Mucosa of descending colon (tissue), 3 donors: ENCODE results near the gene CEP170B. TPM values are rescaled to one million over a fixed set of nuclear protein-coding genes. Genes with fewer than 3 reads are reported as not detected.

Source experiments
- ATAC-seq: fragments of 200-7000 bp; cut with Tn5 transposase; one replicate; pipeline ENCODE4 v1.9.1; 2020; ENCODE audit warnings: mild to moderate bottlenecking, moderate library complexity
- DNase-seq, 3 donors: peaks; one replicate each; pipeline ENCODE4 v3.0.0-alpha.2; 2020
- H3K36me3 ChIP-seq: fragments of 200-600 bp; one replicate; pipeline ENCODE4 v1.8.0; 2021; ENCODE audit warnings: low read depth, mild to moderate bottlenecking
- H3K4me1 ChIP-seq: fragments of 200-600 bp; one replicate; pipeline ENCODE4 v1.8.0; 2021; ENCODE audit warnings: low read depth, mild to moderate bottlenecking
- H3K4me3 ChIP-seq: fragments of 200-600 bp; one replicate; pipeline ENCODE4 v1.8.0; 2021; ENCODE audit warnings: mild to moderate bottlenecking
- H3K9me3 ChIP-seq: fragments of 200-600 bp; one replicate; pipeline ENCODE4 v1.8.0; 2021; ENCODE audit warnings: mild to moderate bottlenecking
- intact Hi-C, 2 donors: fragments of 100-400 bp; cut with DNase I in 1 of 2; cut with micrococcal nuclease in 1 of 2; formaldehyde crosslinking; loops; one replicate each; pipeline versions ENCODE4 v1.11.0 to v1.11.1; 2022; cut with DNase I, micrococcal nuclease
- total RNA-seq, 3 donors: library from RNA; stranded (reverse); fragmentation: NEBNext Ultra II Directional in 2 of 3; extraction: Animal tissue kit (Norgen Biotek cat#: 25700) in 2 of 3; gene quantifications; one replicate each; pipeline versions ENCODE4 v1.2.1 to v1.2.4, GENCODE V29; 2021 to 2023
- TF ChIP-seq, protein P1 (sequence below): fragments of 200-600 bp; IDR thresholded peaks from one replicate; pipeline ENCODE4 v1.8.0; 2022; ENCODE audit warnings: antibody characterized with exemption, mild to moderate bottlenecking
- donor health status: DM: no; HTN: no; CAD: no; lungs with moderate emphysema.
- donor health status: DM: no; HTN: no; CAD: no.
- donor health status: DM: no; HTN: yes; CAD: no.

Gene CEP170B
- total RNA-seq, 3 donors from 2014 or later = 66.8 to 89.9 (median 69.9) TPM

DNA sequence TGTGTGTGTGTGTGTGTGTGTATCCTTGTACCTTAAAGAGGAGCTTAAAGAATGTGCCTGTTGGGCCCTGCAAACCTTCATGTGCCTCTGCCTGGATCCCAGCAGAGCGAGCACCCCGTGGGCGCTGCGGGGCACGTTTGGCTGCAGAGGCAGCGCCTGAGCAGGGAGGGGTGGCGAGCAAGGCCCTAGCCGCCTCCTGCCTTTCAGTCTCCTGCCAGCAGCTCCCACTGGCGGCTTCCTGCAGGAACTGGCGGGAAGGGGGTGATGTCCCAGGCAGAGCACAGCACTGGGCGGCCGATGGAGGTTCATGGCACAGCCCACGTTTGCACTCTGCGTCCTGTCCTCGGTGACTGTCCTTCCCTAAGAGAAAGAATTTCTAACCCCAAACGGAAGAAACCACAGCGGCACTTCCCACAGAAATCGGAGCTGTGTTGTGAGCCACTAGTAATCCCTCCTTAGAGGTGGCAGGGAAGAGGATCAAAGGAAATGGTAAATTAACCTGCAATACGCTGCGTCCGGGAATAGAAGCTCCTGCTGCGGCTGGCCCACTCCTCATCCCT is 44.3 kb upstream of the CEP170B start:
- Histone ChIP-seq H3K36me3 (no peaks in the 10 kb centered on the region), H3K4me3 (no peak overlapping the region), H3K4me1 (peaks cover 12% of the 10 kb centered on the region), H3K9me3 (no peaks in the 10 kb centered on the region)
- ATAC-seq (peak; percentile 61), DNase-seq (peak; percentile 66 to 73 (median 69))
- intact Hi-C loops = loop anchor here in 1 of 2 donors (10.0 kb wide), 1 partner anchor 56 kb away; no protein-coding TSS in a partner anchor
- TF ChIP-seq, protein P1, sequence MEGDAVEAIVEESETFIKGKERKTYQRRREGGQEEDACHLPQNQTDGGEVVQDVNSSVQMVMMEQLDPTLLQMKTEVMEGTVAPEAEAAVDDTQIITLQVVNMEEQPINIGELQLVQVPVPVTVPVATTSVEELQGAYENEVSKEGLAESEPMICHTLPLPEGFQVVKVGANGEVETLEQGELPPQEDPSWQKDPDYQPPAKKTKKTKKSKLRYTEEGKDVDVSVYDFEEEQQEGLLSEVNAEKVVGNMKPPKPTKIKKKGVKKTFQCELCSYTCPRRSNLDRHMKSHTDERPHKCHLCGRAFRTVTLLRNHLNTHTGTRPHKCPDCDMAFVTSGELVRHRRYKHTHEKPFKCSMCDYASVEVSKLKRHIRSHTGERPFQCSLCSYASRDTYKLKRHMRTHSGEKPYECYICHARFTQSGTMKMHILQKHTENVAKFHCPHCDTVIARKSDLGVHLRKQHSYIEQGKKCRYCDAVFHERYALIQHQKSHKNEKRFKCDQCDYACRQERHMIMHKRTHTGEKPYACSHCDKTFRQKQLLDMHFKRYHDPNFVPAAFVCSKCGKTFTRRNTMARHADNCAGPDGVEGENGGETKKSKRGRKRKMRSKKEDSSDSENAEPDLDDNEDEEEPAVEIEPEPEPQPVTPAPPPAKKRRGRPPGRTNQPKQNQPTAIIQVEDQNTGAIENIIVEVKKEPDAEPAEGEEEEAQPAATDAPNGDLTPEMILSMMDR = no peak

DNA sequence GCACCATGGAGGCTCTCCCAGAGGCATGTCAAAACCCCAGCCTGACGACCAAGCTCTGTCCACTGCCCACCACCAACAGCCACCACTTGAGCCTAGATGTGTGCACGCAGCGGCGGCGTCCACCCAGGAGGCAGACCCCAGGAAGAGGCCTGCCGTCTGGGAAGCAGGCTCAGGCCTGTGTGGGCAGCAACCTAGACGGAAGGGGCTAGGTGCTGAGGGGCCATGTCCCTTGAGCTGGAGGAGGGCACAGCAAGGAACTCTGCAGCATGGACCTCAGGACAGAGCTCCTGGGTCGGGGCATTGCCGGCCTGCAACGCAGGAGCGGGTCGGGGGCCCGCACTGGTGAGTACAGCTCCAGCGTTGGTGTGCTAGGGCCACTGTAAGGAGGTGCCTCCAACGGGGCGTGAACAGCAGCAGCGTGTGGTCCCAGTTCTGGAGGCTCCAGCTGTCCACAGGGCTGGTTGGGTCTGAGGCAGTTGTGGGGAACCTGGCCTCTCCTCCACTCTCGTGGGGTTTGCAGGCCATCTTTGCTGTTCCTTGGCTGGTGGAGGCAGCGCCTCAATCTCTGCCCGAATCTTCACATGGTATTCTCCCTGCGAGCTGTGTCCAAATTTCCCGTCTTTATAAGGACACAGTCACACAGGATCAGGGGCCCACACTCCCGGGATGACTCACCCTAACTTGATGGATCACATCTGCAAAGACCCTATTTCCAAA is 43.7 kb upstream of the CEP170B start:
- TF ChIP-seq, protein P1 = no peak
- ATAC-seq (no peak), DNase-seq (peak in 1 of 3 donors; percentile 9)
- intact Hi-C loops = loop anchor here in 1 of 2 donors (10.0 kb wide), 1 partner anchor 57 kb away; no protein-coding TSS in a partner anchor
- peaks cover 17% of the 10 kb centered on the region for H3K4me1 ChIP-seq
- no peaks in the 10 kb centered on the region for H3K36me3 ChIP-seq
- no peak overlapping the region for H3K4me3 ChIP-seq
- no peaks in the 10 kb centered on the region for H3K9me3 ChIP-seq

DNA sequence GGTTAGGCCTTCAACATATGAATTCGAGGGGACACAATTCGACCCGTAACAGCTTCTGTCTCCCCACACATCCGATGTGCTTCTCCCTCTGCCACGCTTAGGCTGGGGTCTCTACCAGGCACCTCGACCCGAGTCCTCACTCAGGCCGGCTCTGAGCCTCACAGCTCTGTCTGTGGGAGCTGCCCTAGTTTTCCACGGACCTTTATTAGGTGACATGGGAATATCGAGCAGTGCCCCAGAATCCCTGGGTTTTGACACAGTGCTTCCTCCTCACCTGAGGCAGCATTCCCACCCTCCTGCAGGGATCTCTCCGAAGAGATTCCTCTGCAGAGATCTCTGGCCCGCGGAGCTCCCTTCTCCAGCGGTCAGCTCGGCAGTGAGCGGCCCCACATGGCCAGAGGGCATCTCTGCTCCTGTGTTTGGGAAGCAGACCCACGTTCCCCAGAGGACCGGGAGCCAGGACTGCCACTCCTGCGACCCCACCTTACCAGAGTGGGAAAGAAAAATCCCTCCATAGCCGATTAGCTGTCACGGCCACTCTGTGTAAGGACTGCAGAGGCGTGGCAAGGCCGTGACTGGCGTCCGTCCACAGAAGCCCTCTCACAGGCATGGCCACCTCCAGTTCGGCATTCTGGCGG is 43.0 kb upstream of the CEP170B start:
- Histone ChIP-seq H3K4me3 (no peak overlapping the region), H3K9me3 (no peaks in the 10 kb centered on the region), H3K4me1 (peaks cover 10% of the 10 kb centered on the region), H3K36me3 (no peaks in the 10 kb centered on the region)
- intact Hi-C loops = loop anchor here in 1 of 2 donors (10.0 kb wide), 1 partner anchor 57 kb away; no protein-coding TSS in a partner anchor
- DNase-seq = peak in 1 of 3 donors; percentile 31
- no peak for ATAC-seq
- TF ChIP-seq, protein P1 = no peak

DNA sequence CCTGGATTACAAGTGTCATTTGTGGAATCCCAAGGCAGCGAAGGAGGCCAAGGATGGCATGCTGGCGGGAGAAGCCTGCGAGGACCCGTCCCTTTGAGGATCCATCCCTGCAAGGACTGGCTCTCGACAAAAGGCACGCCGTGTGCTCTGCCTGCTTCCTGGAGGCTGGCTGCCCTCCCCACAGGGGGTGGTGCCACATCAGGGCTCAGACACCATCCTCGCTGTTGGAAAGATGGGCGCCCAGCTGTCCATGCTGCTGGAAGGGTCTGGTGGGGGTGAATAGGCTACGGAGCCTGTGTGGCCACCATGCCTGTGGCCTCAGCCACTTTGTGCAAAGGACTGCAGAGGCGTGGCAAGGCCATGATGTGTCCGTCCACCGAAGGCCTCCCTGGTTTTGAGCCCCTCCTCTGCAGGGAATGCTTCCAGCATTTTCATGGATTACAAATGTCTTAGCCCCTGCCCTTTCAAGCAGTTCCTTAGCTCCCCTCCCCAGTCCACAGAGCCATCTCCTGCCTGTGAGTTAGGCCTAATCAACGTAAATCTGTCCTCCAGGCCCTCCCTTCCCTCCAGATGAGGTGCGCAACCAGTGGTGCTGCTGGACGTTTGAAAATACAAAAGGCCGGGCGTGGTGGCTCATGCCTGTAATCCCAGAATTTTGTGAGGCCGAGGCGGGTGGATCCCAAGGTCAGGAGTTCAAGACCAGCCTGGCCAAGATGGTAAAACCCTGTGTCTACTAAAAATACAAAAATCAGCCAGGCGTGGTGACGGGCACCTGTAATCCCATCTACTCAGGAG is 42.0 kb upstream of the CEP170B start:
- intact Hi-C loops = loop anchor here in 1 of 2 donors (10.0 kb wide), 1 partner anchor 58 kb away; no protein-coding TSS in a partner anchor
- peak in 1 of 3 donors; percentile 38 for DNase-seq

More for the DNA sequence above, 42.0 kb upstream of the CEP170B start:
- no peak overlapping the region for H3K4me3 ChIP-seq
- H3K4me1 ChIP-seq = peaks cover 17% of the 10 kb centered on the region
- no peak for ATAC-seq
- TF ChIP-seq, protein P1 = no peak
- H3K9me3 ChIP-seq = no peaks in the 10 kb centered on the region
- no peaks in the 10 kb centered on the region for H3K36me3 ChIP-seq
